Testis (tissue), 3 donors: ENCODE measurements around the gene MMP17. TPM values are rescaled to one million over a fixed set of nuclear protein-coding genes. Genes with fewer than 3 reads are reported as not detected.

Experiments used
- DNase-seq: peaks from one replicate; pipeline ENCODE4 v3.0.0-alpha.2; 2019
- H3K27ac ChIP-seq, 2 donors: fragments of 200-600 bp; sonication (generic); one replicate each; pipeline ENCODE4 v1.5.1; 2019
- H3K27me3 ChIP-seq: fragments of 200-600 bp; sonication (generic); one replicate; pipeline ENCODE4 v1.5.1; 2019
- H3K36me3 ChIP-seq: fragments of 200-600 bp; sonication (generic); one replicate; pipeline ENCODE4 v1.5.1; 2017; ENCODE audit warnings: low read depth; ENCODE audit errors: missing control alignments
- H3K4me1 ChIP-seq: fragments of 200-600 bp; sonication (generic); one replicate; pipeline ENCODE4 v1.5.1; 2019
- H3K4me3 ChIP-seq, 2 donors: fragments of 200-600 bp; sonication (generic); one replicate each; pipeline ENCODE4 v1.5.1; 2017 to 2019
- H3K9me3 ChIP-seq: fragments of 200-600 bp; sonication (generic); one replicate; pipeline ENCODE4 v1.5.1; 2017
- POLR2A ChIP-seq: fragments of 450-650 bp; IDR thresholded peaks from one replicate; pipeline ENCODE4 v1.6.1; 2017; ENCODE audit warnings: antibody characterized with exemption, mild to moderate bottlenecking, moderate library complexity
- WGBS, 2 donors: methylation state at CpG; one replicate each; pipeline ENCODE4 v1.1.5; 2018; 5-methylcytosine and 5-hydroxymethylcytosine counted together
- intact Hi-C: fragments of 100-400 bp; cut with DNase I; formaldehyde crosslinking; loops from one replicate; pipeline ENCODE4 v1.15.1; 2023; ENCODE audit warnings: low total_unique reads
- polyA plus RNA-seq: library from polyadenylated mRNA; stranded (reverse); fragments of 350-450 nt; fragmentation: Illumina TruSeq; extraction: RNeasy Lipid Tissue Mini Kit (QIAGEN cat#74804); gene quantifications from one replicate; pipeline ENCODE4 v1.2.3, GENCODE V29; 2014; ENCODE audit warnings: low read depth, low replicate concordance; ENCODE audit not compliant: insufficient read depth
- total RNA-seq, 2 donors: library from RNA; depleted of rRNA; stranded (reverse); fragments of >200 nt; gene quantifications; one replicate each; pipeline ENCODE4 v1.2.3, GENCODE V29; 2016
- TF ChIP-seq, protein P1 (sequence below), 3 experiments: fragments of 450-650 bp in 2 of 3; fragments of 200-600 bp in 1 of 3; sonication (generic) in 1 of 3; IDR thresholded peaks; one replicate each; pipeline ENCODE4 v1.5.1; 2016 to 2019; ENCODE audit warnings: antibody characterized with exemption in 3 of 3, mild to moderate bottlenecking in 2 of 3, moderate library complexity in 1 of 3

Gene MMP17
- total and polyA plus RNA-seq, 3 donors from 2014 or later: 13.2 to 23.3 (median 16.1) TPM

DNA sequence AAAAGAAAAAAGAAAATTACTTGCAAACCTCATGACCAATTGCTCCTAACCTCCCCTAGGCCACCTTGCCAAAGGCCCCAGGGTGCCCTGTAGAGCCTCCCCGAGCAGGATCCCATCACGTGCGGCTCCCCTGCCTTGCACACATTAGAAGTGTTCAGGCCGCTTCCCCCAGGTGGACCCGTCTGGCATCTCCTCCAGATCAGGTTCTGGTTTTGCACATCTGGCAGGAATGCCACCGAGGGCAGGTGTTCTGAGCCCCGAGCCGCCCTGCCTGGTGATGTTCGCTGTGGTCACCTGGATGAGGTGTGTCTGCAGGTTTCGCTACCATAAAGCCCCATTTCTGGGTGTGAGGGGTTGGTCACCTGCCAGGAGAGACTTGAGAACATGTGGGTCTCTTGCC is 19.3 kb downstream of the MMP17 start:
- WGBS, 2 donors: 96 to 97% methylated on average over 10 of the region's 10 CpGs
- intact Hi-C loops: no loop called here
- Histone ChIP-seq H3K27me3 (no peaks in the 10 kb centered on the region), H3K4me3 (no peak overlapping the region), H3K36me3 (no peaks in the 10 kb centered on the region), H3K27ac (no peak overlapping the region), H3K9me3 (no peaks in the 10 kb centered on the region), H3K4me1 (no peaks in the 10 kb centered on the region)
- DNase-seq: no peak
- TF ChIP-seq, protein P1, sequence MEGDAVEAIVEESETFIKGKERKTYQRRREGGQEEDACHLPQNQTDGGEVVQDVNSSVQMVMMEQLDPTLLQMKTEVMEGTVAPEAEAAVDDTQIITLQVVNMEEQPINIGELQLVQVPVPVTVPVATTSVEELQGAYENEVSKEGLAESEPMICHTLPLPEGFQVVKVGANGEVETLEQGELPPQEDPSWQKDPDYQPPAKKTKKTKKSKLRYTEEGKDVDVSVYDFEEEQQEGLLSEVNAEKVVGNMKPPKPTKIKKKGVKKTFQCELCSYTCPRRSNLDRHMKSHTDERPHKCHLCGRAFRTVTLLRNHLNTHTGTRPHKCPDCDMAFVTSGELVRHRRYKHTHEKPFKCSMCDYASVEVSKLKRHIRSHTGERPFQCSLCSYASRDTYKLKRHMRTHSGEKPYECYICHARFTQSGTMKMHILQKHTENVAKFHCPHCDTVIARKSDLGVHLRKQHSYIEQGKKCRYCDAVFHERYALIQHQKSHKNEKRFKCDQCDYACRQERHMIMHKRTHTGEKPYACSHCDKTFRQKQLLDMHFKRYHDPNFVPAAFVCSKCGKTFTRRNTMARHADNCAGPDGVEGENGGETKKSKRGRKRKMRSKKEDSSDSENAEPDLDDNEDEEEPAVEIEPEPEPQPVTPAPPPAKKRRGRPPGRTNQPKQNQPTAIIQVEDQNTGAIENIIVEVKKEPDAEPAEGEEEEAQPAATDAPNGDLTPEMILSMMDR (IDR thresholded peaks at IDR 0.05): no peak
- no peak for TF ChIP-seq POLR2A

DNA sequence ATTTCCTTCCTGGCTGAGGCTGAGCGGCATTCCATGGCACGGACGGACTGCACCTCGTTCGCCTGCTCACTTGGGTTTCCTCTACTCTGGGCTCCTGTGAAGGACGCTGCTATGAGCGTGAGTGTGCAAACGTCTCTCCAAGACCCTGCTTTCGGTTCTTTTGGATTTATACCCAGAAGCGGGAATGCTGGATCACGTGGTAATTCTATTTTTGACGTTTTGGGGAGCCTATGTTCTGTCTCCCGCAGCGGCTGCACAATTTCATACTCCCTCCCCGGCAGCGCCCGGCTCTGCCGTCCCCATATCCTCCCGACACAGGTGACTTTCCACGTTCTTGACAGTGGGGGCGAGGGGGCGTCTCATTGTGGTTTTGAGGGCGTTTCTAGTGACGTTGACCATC is 20.6 kb downstream of the MMP17 start:
- Histone ChIP-seq H3K36me3 (no peaks in the 10 kb centered on the region), H3K9me3 (no peaks in the 10 kb centered on the region), H3K4me1 (no peaks in the 10 kb centered on the region), H3K27me3 (no peaks in the 10 kb centered on the region), H3K4me3 (no peak overlapping the region), H3K27ac (no peak overlapping the region)
- intact Hi-C loops: no loop called here
- TF ChIP-seq, protein P1 (IDR thresholded peaks at IDR 0.05): no peak
- no peak for TF ChIP-seq POLR2A
- WGBS, 2 donors: 86 to 91% methylated on average over 22 to 24 of the region's 24 CpGs
- no peak for DNase-seq

DNA sequence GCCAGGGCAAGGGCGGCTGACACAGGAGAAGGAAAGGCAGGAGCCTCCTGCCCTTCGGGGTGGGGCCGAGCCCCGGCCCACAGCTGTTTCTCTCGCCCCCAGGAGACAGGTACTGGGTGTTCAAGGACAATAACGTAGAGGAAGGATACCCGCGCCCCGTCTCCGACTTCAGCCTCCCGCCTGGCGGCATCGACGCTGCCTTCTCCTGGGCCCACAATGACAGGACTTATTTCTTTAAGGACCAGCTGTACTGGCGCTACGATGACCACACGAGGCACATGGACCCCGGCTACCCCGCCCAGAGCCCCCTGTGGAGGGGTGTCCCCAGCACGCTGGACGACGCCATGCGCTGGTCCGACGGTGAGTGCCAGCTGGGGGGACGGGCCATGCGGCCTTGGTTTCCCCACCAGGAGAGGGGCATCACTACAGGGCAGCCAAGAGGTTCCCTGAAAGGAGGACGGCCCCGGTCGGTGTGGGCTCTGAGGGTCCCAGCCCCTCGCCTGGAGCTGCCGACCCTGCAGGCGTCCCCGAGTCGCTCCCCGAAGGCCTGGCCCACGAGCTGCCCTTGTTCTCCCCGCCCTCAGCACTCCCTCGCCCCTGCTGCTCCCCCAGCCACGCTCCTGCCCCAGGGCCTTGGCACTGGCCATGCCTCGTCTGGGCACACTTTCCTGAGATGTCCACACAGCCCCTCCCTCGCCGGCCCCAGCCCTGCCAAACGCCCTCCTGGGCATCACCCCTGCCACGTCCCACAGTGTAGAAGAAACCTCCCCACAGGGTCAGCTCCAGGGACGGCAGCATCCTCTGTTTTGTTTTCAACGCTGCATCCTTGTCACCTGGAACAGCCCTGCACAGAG is 21.7 kb downstream of the MMP17 start:
- no peak for DNase-seq
- Histone ChIP-seq H3K27me3 (no peaks in the 10 kb centered on the region), H3K36me3 (no peaks in the 10 kb centered on the region), H3K4me3 (no peak overlapping the region), H3K4me1 (no peaks in the 10 kb centered on the region), H3K27ac (no peak overlapping the region), H3K9me3 (no peaks in the 10 kb centered on the region)
- TF ChIP-seq, protein P1 (IDR thresholded peaks at IDR 0.05): no peak
- TF ChIP-seq POLR2A: no peak
- intact Hi-C loops: no loop called here
- 90 to 95% methylated on average over 37 to 47 of the region's 47 CpGs for whole genome bisulfite sequencing, 2 donors

DNA sequence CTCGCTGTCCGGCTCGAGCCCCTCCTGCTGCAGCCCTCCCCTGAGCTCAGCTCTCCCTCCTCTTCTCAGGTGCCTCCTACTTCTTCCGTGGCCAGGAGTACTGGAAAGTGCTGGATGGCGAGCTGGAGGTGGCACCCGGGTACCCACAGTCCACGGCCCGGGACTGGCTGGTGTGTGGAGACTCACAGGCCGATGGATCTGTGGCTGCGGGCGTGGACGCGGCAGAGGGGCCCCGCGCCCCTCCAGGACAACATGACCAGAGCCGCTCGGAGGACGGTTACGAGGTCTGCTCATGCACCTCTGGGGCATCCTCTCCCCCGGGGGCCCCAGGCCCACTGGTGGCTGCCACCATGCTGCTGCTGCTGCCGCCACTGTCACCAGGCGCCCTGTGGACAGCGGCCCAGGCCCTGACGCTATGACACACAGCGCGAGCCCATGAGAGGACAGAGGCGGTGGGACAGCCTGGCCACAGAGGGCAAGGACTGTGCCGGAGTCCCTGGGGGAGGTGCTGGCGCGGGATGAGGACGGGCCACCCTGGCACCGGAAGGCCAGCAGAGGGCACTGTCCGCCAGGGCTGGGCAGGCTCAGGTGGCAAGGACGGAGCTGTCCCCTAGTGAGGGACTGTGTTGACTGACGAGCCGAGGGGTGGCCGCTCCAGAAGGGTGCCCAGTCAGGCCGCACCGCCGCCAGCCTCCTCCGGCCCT is 22.8 kb downstream of the MMP17 start:
- Histone ChIP-seq H3K4me1 (no peaks in the 10 kb centered on the region), H3K27me3 (no peaks in the 10 kb centered on the region), H3K36me3 (no peaks in the 10 kb centered on the region), H3K4me3 (no peak overlapping the region), H3K27ac (no peak overlapping the region), H3K9me3 (no peaks in the 10 kb centered on the region)
- DNase-seq: no peak
- WGBS, 2 donors: 86 to 89% methylated on average over 12 to 30 of the region's 41 CpGs
- intact Hi-C loops: no loop called here
- no peak for TF ChIP-seq POLR2A
- TF ChIP-seq, protein P1 (IDR thresholded peaks at IDR 0.05): peak; percentile 28 to 53 (median 44)
